HG03378 (cell line): Measurements from ENCODE around the gene ZNF2.

Experiments used
- ATAC-seq: cut with Tn5 transposase; IDR thresholded peaks from one replicate; pipeline ENCODE4 v1.9.1; 2021; ENCODE audit warnings: mild to moderate bottlenecking, moderate library complexity; ENCODE audit not compliant: unreplicated experiment

The ZNF2 gene

GRCh38 chr2:95204396-95204795 is 38.8 kb downstream of the ZNF2 start:
- no peak for ATAC-seq

- no peak for ATAC-seq
These were observed 40.5 kb downstream of the ZNF2 start for GRCh38 chr2:95206096-95206495.

GRCh38 chr2:95207111-95207961 is 41.7 kb downstream of the ZNF2 start, which contains the start of gene ZNF892:
TSS of gene ZNF892 (plus strand) at chr2:95207521. CDS start at chr2:95207816, 295 bp downstream.
- ATAC-seq = peak; percentile 96

GRCh38 chr2:95208106-95208505 is 42.5 kb downstream of the ZNF2 start:
- ATAC-seq = no peak

GRCh38 chr2:95215018-95215612 is 49.5 kb downstream of the ZNF2 start:
- no peak for ATAC-seq

- ATAC-seq = no peak
These were observed 54.8 kb downstream of the ZNF2 start for GRCh38 chr2:95220449-95220848.

GRCh38 chr2:95225658-95226057 is 60.0 kb downstream of the ZNF2 start:
- ATAC-seq = no peak

- ATAC-seq = no peak
These were observed 66.1 kb downstream of the ZNF2 start for GRCh38 chr2:95231723-95232122.

- no peak for ATAC-seq
These were observed 66.6 kb downstream of the ZNF2 start for GRCh38 chr2:95232232-95232631.
